Measurements from ENCODE around the gene ARHGAP15. TPM values are rescaled to one million over a fixed set of nuclear protein-coding genes. Genes with fewer than 3 reads are reported as not detected.
"Not testable (repeated sequence)": the region's sequence is repeated elsewhere in the genome, so short reads cannot be mapped to it uniquely, and the experiment has no call there.

The ARHGAP15 gene
- 0.71 and 2.4 TPM in 2 replicates for total RNA-seq (2014; rRNA removed; shearing (Covaris generic))
- 0.64 TPM in 1 of 2 replicates, not detected in the other for polyA plus RNA-seq (2015; cell fraction: cytosol; rRNA removed)
- not detected in 2 replicates for polyA plus RNA-seq (2015; cell fraction: nucleus; rRNA removed)

- no peak for DNase-seq (ENCODE audit: low read depth, low spot score)
- in situ Hi-C loops (cut with HindIII; ENCODE audit: low pct_unique_long_range_greater_than_20kb, low sequenced_read_pairs) = no loop called here
Observed at GRCh38 chr2:143128681-143129580, at the start of gene ARHGAP15. Gene ARHGAP15, plus strand, starts transcription at chr2:143129419.

GRCh38 chr2:143081616-143082015 is 47.6 kb upstream of the ARHGAP15 start:
- no peak for DNase-seq (ENCODE audit: low read depth, low spot score)
- in situ Hi-C loops (cut with HindIII; ENCODE audit: low pct_unique_long_range_greater_than_20kb, low sequenced_read_pairs) = no loop called here

DNA sequence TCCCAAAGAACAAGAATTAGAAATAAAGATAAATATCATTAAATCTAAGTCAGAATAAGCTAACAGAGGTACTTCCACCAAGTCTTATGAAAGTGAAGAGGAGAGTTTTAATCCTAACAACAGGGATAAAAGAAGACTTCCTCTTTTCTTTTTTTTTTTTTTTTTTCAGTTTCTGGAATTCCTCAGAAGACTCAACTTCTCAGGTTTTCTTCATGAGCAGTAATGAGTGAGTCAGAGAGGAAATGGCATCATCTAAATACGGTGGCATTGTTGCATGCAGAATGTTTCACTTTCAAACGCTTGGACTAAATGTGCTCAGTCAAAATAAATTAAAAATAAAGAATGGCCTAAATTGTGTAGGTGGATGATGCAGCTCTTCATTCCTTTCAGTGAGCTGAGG is 45.6 kb upstream of the ARHGAP15 start:
- in situ Hi-C loops (cut with HindIII; ENCODE audit: low pct_unique_long_range_greater_than_20kb, low sequenced_read_pairs) = no loop called here
- DNase-seq (ENCODE audit: low read depth, low spot score) = no peak

- in situ Hi-C loops (cut with HindIII; ENCODE audit: low pct_unique_long_range_greater_than_20kb, low sequenced_read_pairs) = no loop called here
- DNase-seq (ENCODE audit: low read depth, low spot score) = no peak
Observed at GRCh38 chr2:143084462-143084861, 44.8 kb upstream of the ARHGAP15 start.

DNA sequence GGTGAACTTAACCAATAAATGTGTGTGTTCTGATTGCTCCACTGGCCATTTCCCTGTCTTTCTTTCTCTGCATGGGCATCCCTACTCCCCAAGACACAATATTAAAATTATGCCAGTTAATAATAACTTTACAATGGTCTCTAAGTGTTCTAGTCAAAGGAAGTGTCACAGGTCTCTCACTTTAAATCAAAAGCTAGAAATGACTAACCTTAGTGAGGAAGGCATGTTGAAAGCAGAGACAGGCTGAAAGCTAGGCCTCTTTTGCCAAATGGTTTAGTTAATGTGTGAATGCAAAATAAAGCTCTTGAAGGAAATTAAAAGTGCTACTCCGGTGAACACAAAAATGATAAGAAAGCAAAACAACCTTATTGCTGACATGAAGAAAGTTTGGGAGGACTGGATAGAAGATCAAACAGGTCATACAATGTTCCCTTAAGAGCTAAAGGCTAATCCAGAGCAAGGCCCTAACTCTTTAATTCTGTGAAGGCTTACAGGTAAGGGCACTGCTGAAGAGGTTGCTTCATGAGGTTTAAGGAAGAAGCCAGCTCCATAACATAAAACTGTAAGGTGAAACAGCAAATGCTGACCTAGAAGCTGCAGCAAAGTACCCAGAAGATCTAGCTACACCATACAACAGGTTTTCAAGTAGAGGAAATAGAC is 44.0 kb upstream of the ARHGAP15 start:
- no peak for DNase-seq (ENCODE audit: low read depth, low spot score)
- in situ Hi-C loops (cut with HindIII; ENCODE audit: low pct_unique_long_range_greater_than_20kb, low sequenced_read_pairs) = no loop called here

GRCh38 chr2:143087033-143087432 is 42.2 kb upstream of the ARHGAP15 start:
- in situ Hi-C loops (cut with HindIII; ENCODE audit: low pct_unique_long_range_greater_than_20kb, low sequenced_read_pairs) = no loop called here
- no peak for DNase-seq (ENCODE audit: low read depth, low spot score)

- no peak for DNase-seq (ENCODE audit: low read depth, low spot score)
- in situ Hi-C loops (cut with HindIII; ENCODE audit: low pct_unique_long_range_greater_than_20kb, low sequenced_read_pairs) = no loop called here
Observed at GRCh38 chr2:143088388-143088787, 40.8 kb upstream of the ARHGAP15 start.

DNA sequence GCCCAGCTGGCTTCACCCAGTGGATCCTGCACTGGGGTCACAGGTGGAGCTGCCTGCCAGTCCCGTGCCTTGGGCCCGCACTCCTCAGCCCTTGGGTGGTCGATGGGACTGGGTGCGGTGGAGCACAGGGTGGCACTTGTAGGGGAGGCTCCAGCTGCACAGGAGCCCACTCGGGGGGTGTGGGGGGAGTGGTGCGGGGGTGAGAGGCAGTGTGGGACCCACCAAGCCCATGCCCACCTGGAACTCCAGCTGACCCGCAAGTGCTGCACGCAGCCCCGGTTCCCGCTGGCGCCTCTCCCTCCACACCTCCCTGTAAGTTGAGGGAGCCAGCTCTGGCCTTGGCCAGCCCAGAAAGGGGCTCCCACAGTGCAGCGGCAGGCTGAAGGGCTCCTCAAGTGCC is 39.7 kb upstream of the ARHGAP15 start:
- DNase-seq (ENCODE audit: low read depth, low spot score) = not testable (repeated sequence)

DNA sequence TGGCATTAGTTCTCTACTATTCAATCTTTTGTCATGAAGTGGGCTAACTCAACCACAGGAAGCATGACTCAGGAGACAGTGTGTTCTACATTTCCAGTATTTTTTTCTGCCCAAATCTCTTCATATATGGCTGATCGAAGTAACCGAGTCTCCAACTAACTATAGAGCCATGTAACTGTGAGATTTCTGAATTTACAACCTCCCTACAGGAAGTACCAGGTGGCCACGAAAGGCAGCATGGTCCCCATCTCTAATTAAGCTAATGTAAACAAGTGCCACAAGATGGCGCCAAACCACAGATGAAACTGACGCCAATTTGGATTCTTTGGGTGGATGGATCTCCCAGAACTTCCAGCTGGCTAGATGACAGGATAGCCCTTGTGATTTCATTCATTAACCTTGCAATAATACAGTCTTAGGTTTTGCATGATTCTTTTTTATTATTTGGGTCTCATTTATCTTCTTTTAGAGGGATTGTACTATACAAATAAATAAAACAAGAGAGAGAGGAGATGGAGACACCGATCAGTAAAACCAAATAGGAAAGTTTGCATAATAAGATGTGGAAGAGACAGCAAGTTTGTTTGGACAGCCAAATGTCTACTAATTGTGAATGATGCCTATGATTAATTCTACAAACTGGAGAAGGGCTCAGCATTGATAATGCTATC is 18.3 kb upstream of the ARHGAP15 start:
- DNase-seq (ENCODE audit: low read depth, low spot score) = peak; percentile 82
- in situ Hi-C loops (cut with HindIII; ENCODE audit: low pct_unique_long_range_greater_than_20kb, low sequenced_read_pairs) = no loop called here

More for the DNA sequence above, 39.7 kb upstream of the ARHGAP15 start:
- in situ Hi-C loops (cut with HindIII; ENCODE audit: low pct_unique_long_range_greater_than_20kb, low sequenced_read_pairs) = not testable (repeated sequence)

DNA sequence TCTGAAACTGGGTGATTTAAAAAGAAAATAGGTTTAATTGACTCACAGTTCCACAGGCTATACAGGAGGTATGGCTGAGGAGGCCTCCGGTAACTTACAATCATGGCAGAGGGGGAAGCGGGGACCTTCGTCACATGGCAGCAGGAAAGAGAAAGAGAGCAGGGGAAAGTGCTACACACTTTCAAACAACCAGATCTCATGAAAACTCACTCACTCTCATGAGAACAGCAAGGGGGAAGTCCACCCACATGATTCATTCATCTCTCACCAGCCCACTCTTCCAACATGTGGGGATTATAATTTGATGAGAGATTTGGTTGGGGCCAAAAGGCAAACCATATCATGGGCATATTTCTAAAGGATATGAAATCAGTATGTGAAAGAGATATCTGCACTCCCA is 12.0 kb upstream of the ARHGAP15 start:
- DNase-seq (ENCODE audit: low read depth, low spot score) = no peak
- in situ Hi-C loops (cut with HindIII; ENCODE audit: low pct_unique_long_range_greater_than_20kb, low sequenced_read_pairs) = no loop called here

DNA sequence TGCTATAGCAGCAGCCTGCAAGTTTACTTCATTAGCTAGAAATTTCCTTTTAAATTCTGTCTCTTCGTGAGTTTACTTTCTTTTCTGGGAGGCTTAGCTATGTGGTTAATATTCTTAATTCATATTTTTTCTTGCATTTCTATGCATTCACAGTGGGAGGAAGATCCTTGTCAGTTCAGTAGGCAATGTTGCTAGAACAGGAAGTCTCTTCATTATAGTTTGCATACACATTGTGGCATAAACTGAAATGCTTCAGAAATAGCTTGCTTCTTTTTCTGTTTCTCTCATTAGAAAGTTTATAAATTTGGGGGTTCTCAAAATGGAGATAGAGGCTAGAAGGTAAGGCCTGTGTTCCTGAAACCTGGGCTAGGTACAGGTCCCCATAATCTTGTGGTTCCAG is 8.1 kb upstream of the ARHGAP15 start:
- in situ Hi-C loops (cut with HindIII; ENCODE audit: low pct_unique_long_range_greater_than_20kb, low sequenced_read_pairs) = no loop called here
- no peak for DNase-seq (ENCODE audit: low read depth, low spot score)

GRCh38 chr2:143121957-143122356 is 7.3 kb upstream of the ARHGAP15 start:
- in situ Hi-C loops (cut with HindIII; ENCODE audit: low pct_unique_long_range_greater_than_20kb, low sequenced_read_pairs) = no loop called here
- no peak for DNase-seq (ENCODE audit: low read depth, low spot score)

GRCh38 chr2:143123911-143124310 is 5.3 kb upstream of the ARHGAP15 start:
- in situ Hi-C loops (cut with HindIII; ENCODE audit: low pct_unique_long_range_greater_than_20kb, low sequenced_read_pairs) = no loop called here
- no peak for DNase-seq (ENCODE audit: low read depth, low spot score)

GRCh38 chr2:143124445-143124844 is 4.8 kb upstream of the ARHGAP15 start:
- DNase-seq (ENCODE audit: low read depth, low spot score) = no peak
- in situ Hi-C loops (cut with HindIII; ENCODE audit: low pct_unique_long_range_greater_than_20kb, low sequenced_read_pairs) = no loop called here

- DNase-seq (ENCODE audit: low read depth, low spot score) = no peak
- in situ Hi-C loops (cut with HindIII; ENCODE audit: low pct_unique_long_range_greater_than_20kb, low sequenced_read_pairs) = no loop called here
Observed at GRCh38 chr2:143125717-143126116, 3.5 kb upstream of the ARHGAP15 start.

DNA sequence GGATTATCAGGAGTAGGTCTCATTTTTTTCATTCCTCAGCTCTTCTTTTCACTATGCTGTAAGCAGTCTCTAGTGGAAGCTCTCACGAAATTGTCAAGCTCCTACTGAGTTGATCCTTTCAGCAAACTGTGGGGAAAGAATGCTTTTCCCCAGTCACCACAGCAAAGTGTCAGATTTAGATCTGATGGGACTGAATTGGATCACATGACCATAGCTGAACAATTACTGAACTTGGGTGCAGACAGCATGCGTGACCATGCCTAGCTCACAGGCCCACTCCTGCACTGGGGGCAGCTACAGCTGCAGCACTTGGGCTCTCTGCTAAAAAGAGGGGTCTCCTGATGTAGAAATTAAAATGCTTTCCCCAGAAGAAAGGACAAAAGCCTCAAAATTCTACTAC is 3.1 kb downstream of the ARHGAP15 start:
- in situ Hi-C loops (cut with HindIII; ENCODE audit: low pct_unique_long_range_greater_than_20kb, low sequenced_read_pairs) = no loop called here
- no peak for DNase-seq (ENCODE audit: low read depth, low spot score)

GRCh38 chr2:143133783-143134182 is 4.6 kb downstream of the ARHGAP15 start:
- DNase-seq (ENCODE audit: low read depth, low spot score) = no peak
- in situ Hi-C loops (cut with HindIII; ENCODE audit: low pct_unique_long_range_greater_than_20kb, low sequenced_read_pairs) = no loop called here

DNA sequence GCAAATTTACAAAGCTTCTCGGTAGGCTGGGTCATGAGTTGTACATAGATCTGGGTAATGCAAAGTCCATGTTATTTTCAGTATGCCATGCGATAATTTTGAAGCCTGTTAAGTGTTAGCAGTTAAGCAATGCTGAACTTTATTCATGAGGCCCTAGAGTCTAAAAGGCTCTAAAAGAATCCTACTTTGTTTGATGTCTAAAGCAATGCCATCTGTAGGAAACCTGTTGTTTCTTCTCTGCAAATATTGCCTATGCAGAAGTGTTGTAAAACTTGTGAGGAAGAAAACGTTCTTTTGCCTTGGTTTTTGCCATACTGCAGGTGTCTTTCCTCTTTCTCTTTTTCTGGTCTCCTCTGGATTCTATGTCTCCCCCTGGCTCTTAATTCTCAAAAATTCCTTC is 9.1 kb downstream of the ARHGAP15 start:
- in situ Hi-C loops (cut with HindIII; ENCODE audit: low pct_unique_long_range_greater_than_20kb, low sequenced_read_pairs) = no loop called here
- no peak for DNase-seq (ENCODE audit: low read depth, low spot score)

Data from SK-MEL-5 (cell line).